Measurements from ENCODE around the gene SMAD5. TPM values are rescaled to one million over a fixed set of nuclear protein-coding genes. Genes with fewer than 3 reads are reported as not detected.

SMAD5 gene
- total RNA-seq, 2 donors from 2014 or later: 29.0 to 92.9 TPM

GRCh38 chr5:136208916-136209315 is 76.3 kb downstream of the SMAD5 start:
- no peak for TF ChIP-seq CTCF (IDR thresholded peaks at IDR 0.05)
- no peak for DNase-seq (ENCODE audit: low spot score)
- no peaks in the 10 kb centered on the region for H3K27me3 ChIP-seq (replicated peaks; ENCODE audit: insufficient read depth)
- no peaks in the 10 kb centered on the region for H3K36me3 ChIP-seq
- no peaks in the 10 kb centered on the region for H3K4me1 ChIP-seq (ENCODE audit: control insufficient read depth in 1 of 2, low read depth in 2 of 2)
- no peak for ATAC-seq (ENCODE audit: insufficient number of reproducible peaks, low FRiP score, low read depth)
- H3K9me3 ChIP-seq: no peaks in the 10 kb centered on the region
- H3K4me3 ChIP-seq: no peak overlapping the region
- no peak overlapping the region for H3K27ac ChIP-seq

GRCh38 chr5:136209346-136209910 is 76.8 kb downstream of the SMAD5 start:
- no peak overlapping the region for H3K4me3 ChIP-seq
- no peaks in the 10 kb centered on the region for H3K36me3 ChIP-seq
- H3K27me3 ChIP-seq (replicated peaks; ENCODE audit: insufficient read depth): no peaks in the 10 kb centered on the region
- no peaks in the 10 kb centered on the region for H3K9me3 ChIP-seq
- no peak for DNase-seq (ENCODE audit: low spot score)
- no peak for ATAC-seq (ENCODE audit: insufficient number of reproducible peaks, low FRiP score, low read depth)
- no peak overlapping the region for H3K27ac ChIP-seq
- TF ChIP-seq CTCF (IDR thresholded peaks at IDR 0.05): no peak
- H3K4me1 ChIP-seq (ENCODE audit: control insufficient read depth in 1 of 2, low read depth in 2 of 2): no peaks in the 10 kb centered on the region

- no peak overlapping the region for H3K4me3 ChIP-seq
- H3K27ac ChIP-seq: no peak overlapping the region
- ATAC-seq (ENCODE audit: insufficient number of reproducible peaks, low FRiP score, low read depth) (no peak), DNase-seq (ENCODE audit: low spot score) (no peak)
- no peak for TF ChIP-seq CTCF (IDR thresholded peaks at IDR 0.05)
- no peaks in the 10 kb centered on the region for H3K9me3 ChIP-seq
- no peaks in the 10 kb centered on the region for H3K4me1 ChIP-seq (ENCODE audit: control insufficient read depth in 1 of 2, low read depth in 2 of 2)
- H3K27me3 ChIP-seq (replicated peaks; ENCODE audit: insufficient read depth): no peaks in the 10 kb centered on the region
- H3K36me3 ChIP-seq: no peaks in the 10 kb centered on the region
Measured at GRCh38 chr5:136210259-136210658, 77.6 kb downstream of the SMAD5 start.

- no peak for TF ChIP-seq CTCF (IDR thresholded peaks at IDR 0.05)
- no peak overlapping the region for H3K27ac ChIP-seq
- H3K9me3 ChIP-seq: no peaks in the 10 kb centered on the region
- H3K4me3 ChIP-seq: no peak overlapping the region
- no peaks in the 10 kb centered on the region for H3K27me3 ChIP-seq (replicated peaks; ENCODE audit: insufficient read depth)
- ATAC-seq (ENCODE audit: insufficient number of reproducible peaks, low FRiP score, low read depth) (no peak), DNase-seq (ENCODE audit: low spot score) (no peak)
- H3K4me1 ChIP-seq (ENCODE audit: control insufficient read depth in 1 of 2, low read depth in 2 of 2): no peaks in the 10 kb centered on the region
- no peaks in the 10 kb centered on the region for H3K36me3 ChIP-seq
Measured at GRCh38 chr5:136211282-136212040, 78.8 kb downstream of the SMAD5 start.

GRCh38 chr5:136212252-136212721 is 79.6 kb downstream of the SMAD5 start:
- H3K36me3 ChIP-seq: no peaks in the 10 kb centered on the region
- TF ChIP-seq CTCF (IDR thresholded peaks at IDR 0.05): peak; percentile 83
- no peaks in the 10 kb centered on the region for H3K9me3 ChIP-seq
- no peak overlapping the region for H3K27ac ChIP-seq
- ATAC-seq (ENCODE audit: insufficient number of reproducible peaks, low FRiP score, low read depth) (no peak), DNase-seq (ENCODE audit: low spot score) (no peak)
- H3K27me3 ChIP-seq (replicated peaks; ENCODE audit: insufficient read depth): no peaks in the 10 kb centered on the region
- no peak overlapping the region for H3K4me3 ChIP-seq
- H3K4me1 ChIP-seq (ENCODE audit: control insufficient read depth in 1 of 2, low read depth in 2 of 2): no peaks in the 10 kb centered on the region

Measured in thoracic aorta (tissue), 2 donors.